Memory B cell (primary cell): ENCODE data around the gene CASP9.
"Not testable (repeated sequence)": the region's sequence is repeated elsewhere in the genome, so short reads cannot be mapped to it uniquely, and the experiment has no call there.

Experiments used
- ATAC-seq: fragments of 150-1000 bp; cut with Tn5 transposase; 2 replicates; pipeline ENCODE4 v1.10.0; 2021; ENCODE audit warnings: low read depth, mild to moderate bottlenecking, moderate library complexity
- DNase-seq, 2 donors: peaks; one replicate each; pipeline ENCODE4 v3.0.0; 2022; ENCODE audit warnings: low spot score in 2 of 2
- H3K27ac Mint-ChIP-seq: one replicate; pipeline ENCODE4 v1.8.0; 2022; ENCODE audit warnings: mild to moderate bottlenecking, moderate library complexity, mixed read lengths
- H3K27me3 Mint-ChIP-seq: one replicate; pipeline ENCODE4 v1.8.0; 2022; ENCODE audit warnings: mixed read lengths
- H3K36me3 Mint-ChIP-seq: one replicate; pipeline ENCODE4 v1.8.0; 2022; ENCODE audit warnings: mild to moderate bottlenecking, mixed read lengths
- H3K4me1 Mint-ChIP-seq: one replicate; pipeline ENCODE4 v1.8.0; 2022; ENCODE audit warnings: mixed read lengths
- H3K4me3 Mint-ChIP-seq: one replicate; pipeline ENCODE4 v1.8.0; 2022; ENCODE audit warnings: mild to moderate bottlenecking, moderate library complexity, mixed read lengths
- H3K9me3 Mint-ChIP-seq: one replicate; pipeline ENCODE4 v1.8.0; 2022; ENCODE audit warnings: mixed read lengths

The CASP9 gene

GRCh38 chr1:15493869-15494390 lies 30.1 kb downstream of the CASP9 start:
- Mint-ChIP-seq H3K4me1 (no peaks in the 10 kb centered on the region), H3K4me3 (no peak overlapping the region), H3K27me3 (no peaks in the 10 kb centered on the region), H3K9me3 (peaks cover 3% of the 10 kb centered on the region), H3K27ac (no peak overlapping the region), H3K36me3 (peaks cover 40% of the 10 kb centered on the region)
- ATAC-seq (no peak), DNase-seq (no peak)

GRCh38 chr1:15492596-15492995 lies 31.4 kb downstream of the CASP9 start:
- Mint-ChIP-seq H3K27me3 (no peaks in the 10 kb centered on the region), H3K9me3 (peaks cover under 1% of the 10 kb centered on the region), H3K4me1 (no peaks in the 10 kb centered on the region), H3K4me3 (no peak overlapping the region), H3K36me3 (peaks cover 38% of the 10 kb centered on the region), H3K27ac (no peak overlapping the region)
- ATAC-seq (no peak), DNase-seq (no peak)

- H3K27ac Mint-ChIP-seq, ATAC-seq: not testable (repeated sequence)
- H3K36me3 Mint-ChIP-seq: peaks cover 44% of the 10 kb centered on the region
These were observed 33.0 kb downstream of the CASP9 start for GRCh38 chr1:15491010-15491409.

GRCh38 chr1:15489052-15489736 lies 34.8 kb downstream of the CASP9 start:
- H3K27ac Mint-ChIP-seq: no peak overlapping the region
- H3K4me3 Mint-ChIP-seq: no peak overlapping the region
- H3K9me3 Mint-ChIP-seq: no peaks in the 10 kb centered on the region
- H3K36me3 Mint-ChIP-seq: peaks cover 39% of the 10 kb centered on the region
- ATAC-seq (no peak), DNase-seq (no peak)
- H3K27me3 Mint-ChIP-seq: no peaks in the 10 kb centered on the region
- H3K4me1 Mint-ChIP-seq: no peaks in the 10 kb centered on the region

More at GRCh38 chr1:15491010-15491409, 33.0 kb downstream of the CASP9 start:
- H3K4me3 Mint-ChIP-seq, H3K4me1 Mint-ChIP-seq, DNase-seq, H3K9me3 Mint-ChIP-seq, H3K27me3 Mint-ChIP-seq: not testable (repeated sequence)

GRCh38 chr1:15488371-15488770 lies 35.6 kb downstream of the CASP9 start:
- peaks cover 37% of the 10 kb centered on the region for H3K36me3 Mint-ChIP-seq
- no peak overlapping the region for H3K27ac Mint-ChIP-seq
- DNase-seq (no peak), ATAC-seq (no peak)
- no peaks in the 10 kb centered on the region for H3K4me1 Mint-ChIP-seq
- no peaks in the 10 kb centered on the region for H3K9me3 Mint-ChIP-seq
- H3K4me3 Mint-ChIP-seq: no peak overlapping the region
- no peaks in the 10 kb centered on the region for H3K27me3 Mint-ChIP-seq

GRCh38 chr1:15486844-15487610 lies 37.0 kb downstream of the CASP9 start:
- H3K4me1 Mint-ChIP-seq, DNase-seq, H3K9me3 Mint-ChIP-seq, H3K27ac Mint-ChIP-seq, H3K27me3 Mint-ChIP-seq, ATAC-seq, H3K4me3 Mint-ChIP-seq: not testable (repeated sequence)
- H3K36me3 Mint-ChIP-seq: peaks cover 33% of the 10 kb centered on the region

GRCh38 chr1:15485636-15486035 lies 38.4 kb downstream of the CASP9 start:
- no peak for DNase-seq
- H3K27me3 Mint-ChIP-seq: no peaks in the 10 kb centered on the region
- no peak overlapping the region for H3K27ac Mint-ChIP-seq
- ATAC-seq: no peak
- no peaks in the 10 kb centered on the region for H3K4me1 Mint-ChIP-seq
- no peak overlapping the region for H3K4me3 Mint-ChIP-seq
- H3K36me3 Mint-ChIP-seq: peaks cover 25% of the 10 kb centered on the region
- no peaks in the 10 kb centered on the region for H3K9me3 Mint-ChIP-seq

- not testable (repeated sequence) for H3K4me1 Mint-ChIP-seq, H3K27ac Mint-ChIP-seq, DNase-seq, ATAC-seq, H3K4me3 Mint-ChIP-seq, H3K9me3 Mint-ChIP-seq, H3K27me3 Mint-ChIP-seq
- H3K36me3 Mint-ChIP-seq: peaks cover 22% of the 10 kb centered on the region
These were observed 39.6 kb downstream of the CASP9 start for GRCh38 chr1:15484443-15484842.

- no peak for ATAC-seq
- Mint-ChIP-seq H3K27me3 (peaks cover 3% of the 10 kb centered on the region), H3K4me1 (no peaks in the 10 kb centered on the region), H3K9me3 (peaks cover 2% of the 10 kb centered on the region), H3K4me3 (no peak overlapping the region), H3K27ac (no peak overlapping the region), H3K36me3 (peaks cover 19% of the 10 kb centered on the region)
- no peak for DNase-seq
These were observed 40.0 kb downstream of the CASP9 start for GRCh38 chr1:15483971-15484370.

GRCh38 chr1:15482983-15483543 lies 41.0 kb downstream of the CASP9 start:
- not testable (repeated sequence) for H3K9me3 Mint-ChIP-seq, H3K27ac Mint-ChIP-seq, H3K4me3 Mint-ChIP-seq, DNase-seq, H3K27me3 Mint-ChIP-seq, H3K4me1 Mint-ChIP-seq, ATAC-seq
- H3K36me3 Mint-ChIP-seq: peaks cover 17% of the 10 kb centered on the region

GRCh38 chr1:15482455-15482854 lies 41.6 kb downstream of the CASP9 start:
- H3K27ac Mint-ChIP-seq, ATAC-seq, DNase-seq, H3K4me1 Mint-ChIP-seq, H3K27me3 Mint-ChIP-seq, H3K9me3 Mint-ChIP-seq, H3K4me3 Mint-ChIP-seq: not testable (repeated sequence)
- H3K36me3 Mint-ChIP-seq: peaks cover 17% of the 10 kb centered on the region

GRCh38 chr1:15479654-15480347 lies 44.2 kb downstream of the CASP9 start:
- H3K27me3 Mint-ChIP-seq: peaks cover 3% of the 10 kb centered on the region
- DNase-seq: no peak
- no peak for ATAC-seq
- H3K36me3 Mint-ChIP-seq: peaks cover 5% of the 10 kb centered on the region
- H3K4me1 Mint-ChIP-seq: no peaks in the 10 kb centered on the region
- H3K4me3 Mint-ChIP-seq: no peak overlapping the region
- H3K27ac Mint-ChIP-seq: no peak overlapping the region
- peaks cover 2% of the 10 kb centered on the region for H3K9me3 Mint-ChIP-seq

- ATAC-seq: no peak
- Mint-ChIP-seq H3K9me3 (peaks cover 2% of the 10 kb centered on the region), H3K36me3 (peaks cover 6% of the 10 kb centered on the region), H3K27ac (no peak overlapping the region), H3K4me3 (no peak overlapping the region), H3K4me1 (no peaks in the 10 kb centered on the region), H3K27me3 (peaks cover 3% of the 10 kb centered on the region)
- no peak for DNase-seq
These were observed 46.3 kb downstream of the CASP9 start for GRCh38 chr1:15477646-15478212.
